HEK293T (cell line): ENCODE data around the gene NBEA.

Experiments used
- BHLHE40 ChIP-seq: fragments of 450-650 bp; IDR thresholded peaks from 2 replicates; pipeline ENCODE4 v1.6.1; 2016; ENCODE audit warnings: mild to moderate bottlenecking, moderate library complexity, borderline replicate concordance
- FOXK2 ChIP-seq: fragments of 450-650 bp; IDR thresholded peaks from 2 replicates; pipeline ENCODE4 v1.6.1; 2016; ENCODE audit warnings: mild to moderate bottlenecking
- HDGF ChIP-seq: fragments of 450-650 bp; IDR thresholded peaks from 2 replicates; pipeline ENCODE4 v1.6.1; 2017; ENCODE audit warnings: antibody characterized with exemption, borderline replicate concordance
- LEF1 ChIP-seq: fragments of 450-650 bp; IDR thresholded peaks from 2 replicates; pipeline ENCODE4 v1.6.1; 2017; ENCODE audit warnings: mild to moderate bottlenecking, borderline replicate concordance
- NFRKB ChIP-seq: fragments of 450-650 bp; IDR thresholded peaks from 2 replicates; pipeline ENCODE4 v1.6.1; 2016; ENCODE audit warnings: mild to moderate bottlenecking, moderate library complexity
- SP1 ChIP-seq: fragments of 450-650 bp; IDR thresholded peaks from 2 replicates; pipeline ENCODE4 v1.6.1; 2017
- TARDBP ChIP-seq: fragments of 450-650 bp; IDR thresholded peaks from 2 replicates; pipeline ENCODE4 v1.6.1; 2016

GRCh38 chr13:34951528-34951927 is 9.5 kb downstream of the NBEA start:
- TF ChIP-seq TARDBP (no peak), BHLHE40 (no peak), LEF1 (no peak), SP1 (no peak), NFRKB (no peak), FOXK2 (no peak), HDGF (no peak)
